Mesenteric fat pad (tissue), 1 donor: ENCODE results near the gene QKI. TPM values are rescaled to one million over a fixed set of nuclear protein-coding genes. Genes with fewer than 3 reads are reported as not detected.
"Not testable (repeated sequence)": the region's sequence is repeated elsewhere in the genome, so short reads cannot be mapped to it uniquely, and the experiment has no call there.

ENCODE experiments used
- DNase-seq: peaks from one replicate; pipeline ENCODE4 v3.0.0-alpha.2; 2020; ENCODE audit warnings: low spot score
- total RNA-seq: library from RNA; stranded (reverse); fragmentation: NEBNext Ultra II Directional; extraction: Animal tissue kit (Norgen Biotek cat#: 25700); gene quantifications from one replicate; pipeline ENCODE4 v1.2.1, GENCODE V29; 2021
- donor health status: DM: yes; HTN: yes; CAD: no.

QKI gene
- total RNA-seq, 1 donor from 2014 or later, result 267 TPM

DNA sequence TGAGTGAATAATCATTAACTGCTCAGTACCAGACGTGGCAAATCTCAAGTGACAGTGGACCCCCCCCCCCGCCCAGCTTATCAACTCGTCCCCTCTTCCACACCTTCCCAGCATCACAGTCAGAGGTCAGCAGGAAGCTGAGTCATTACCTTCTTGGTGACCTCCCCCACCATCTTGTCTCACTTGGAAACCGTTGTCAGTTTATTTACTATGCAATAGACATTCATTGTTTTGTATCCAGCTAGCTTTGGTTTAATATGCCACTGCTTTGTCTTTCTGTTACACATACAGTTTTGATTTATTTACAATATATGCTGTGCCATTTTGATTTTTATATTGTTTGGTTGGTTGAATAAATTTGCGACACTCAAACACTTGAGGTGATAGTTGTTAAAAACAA, 158.1 kb downstream of the QKI start:
- no peak for DNase-seq

DNA sequence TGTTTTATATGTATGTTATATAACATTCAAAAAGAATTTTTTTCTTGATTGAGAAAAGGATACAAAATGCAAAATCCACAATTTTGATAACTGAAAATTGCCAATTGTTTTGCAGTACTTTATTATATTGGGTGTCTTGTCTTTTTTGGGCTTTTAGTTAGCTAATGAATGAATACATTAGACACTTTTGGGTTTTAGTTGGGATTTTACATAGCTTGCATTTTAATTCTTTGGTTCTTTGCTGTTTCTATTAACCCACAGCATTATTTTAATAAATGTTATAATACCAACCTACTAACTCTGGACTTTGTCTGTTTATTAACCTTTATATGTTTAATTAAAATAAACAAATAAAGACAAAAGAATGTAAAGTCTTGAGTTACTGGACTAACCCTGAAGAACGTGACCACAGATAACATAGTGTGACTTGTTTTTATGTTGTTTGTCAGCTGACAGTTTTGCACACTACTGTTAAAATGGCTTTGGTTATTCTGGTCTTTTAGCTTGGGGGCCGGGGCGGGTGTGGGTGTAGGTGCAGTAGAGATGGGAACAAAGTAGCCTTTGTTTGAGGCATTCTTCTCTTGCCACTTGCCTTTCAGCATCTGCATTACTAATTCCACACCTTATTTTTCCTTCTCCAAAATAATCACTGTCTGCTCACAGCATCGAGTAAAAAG, 159.1 kb downstream of the QKI start:
- DNase-seq, result no peak

DNA sequence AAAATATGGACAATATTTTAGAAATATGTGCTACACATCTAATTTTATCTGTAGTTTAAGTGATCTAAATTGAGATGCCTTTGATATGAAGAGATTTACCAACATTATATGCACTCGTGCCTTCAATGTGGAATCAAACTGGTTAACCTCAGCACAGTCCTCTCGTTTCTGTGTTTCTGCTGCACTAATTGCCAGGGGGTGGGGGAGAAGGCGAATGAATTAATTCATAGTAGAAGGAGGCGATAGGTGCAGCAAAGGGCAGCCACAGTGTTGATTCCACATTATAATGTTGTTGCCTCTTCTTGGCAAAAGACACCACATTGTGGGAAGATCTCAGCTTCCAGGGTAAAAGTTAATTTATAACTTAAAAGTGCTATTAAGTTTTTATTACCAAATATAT, 161.6 kb downstream of the QKI start:
- DNase-seq, result no peak

DNA sequence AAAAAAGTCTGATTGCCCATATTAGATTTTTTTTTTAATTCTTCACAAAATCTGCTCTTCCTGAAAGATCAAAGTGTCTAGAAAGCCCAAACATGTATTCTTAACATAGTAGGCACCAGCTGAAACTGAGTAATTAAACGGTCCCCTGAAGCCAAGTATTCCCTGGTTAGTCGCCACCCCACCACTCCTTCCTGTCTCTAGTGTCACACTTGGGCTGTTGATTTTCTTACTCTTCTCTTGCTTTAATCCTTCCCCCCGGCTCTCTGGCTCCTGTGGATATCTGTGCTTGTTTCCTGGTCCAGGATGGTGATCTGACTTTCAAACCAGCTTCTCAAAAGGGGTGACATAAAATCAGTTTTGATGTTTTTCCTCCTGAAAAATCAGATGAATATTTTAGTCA, 162.9 kb downstream of the QKI start:
- DNase-seq, result no peak

DNA sequence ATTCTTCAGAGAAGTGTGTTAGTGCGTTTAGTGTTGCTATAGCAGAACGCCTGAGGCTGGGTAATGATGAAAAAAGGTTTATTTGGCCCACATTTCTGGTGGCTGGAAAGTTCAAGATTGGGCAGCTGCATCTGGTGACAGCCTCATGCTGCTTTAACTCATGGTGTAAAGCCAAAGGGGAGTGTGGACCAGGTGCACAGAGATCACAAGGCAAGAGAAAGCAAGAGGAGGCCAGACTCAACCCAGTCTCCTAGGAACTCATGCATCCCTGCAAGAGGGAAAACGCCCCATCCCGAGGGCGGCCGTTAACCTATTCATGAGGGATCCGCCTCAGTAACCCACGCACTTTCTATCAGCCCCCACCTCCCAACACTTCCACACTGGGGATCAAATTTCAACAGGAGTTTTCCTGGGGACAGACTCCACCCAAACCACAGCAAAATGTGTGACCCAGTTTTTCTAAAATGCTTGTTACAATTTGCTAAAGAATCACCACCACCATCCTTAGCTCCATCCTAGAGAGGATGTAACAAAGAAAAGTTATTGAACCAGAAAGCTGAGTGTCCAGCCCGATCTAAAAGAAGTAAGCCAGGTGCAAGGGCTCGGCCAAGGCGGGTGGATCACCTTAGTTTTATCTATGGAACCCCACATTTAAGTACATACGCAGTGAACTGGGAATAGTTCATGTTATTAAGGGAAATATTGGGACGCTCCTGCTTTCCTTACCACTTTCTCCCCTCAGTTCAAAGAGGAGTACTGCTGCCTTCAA, 164.8 kb downstream of the QKI start:
- DNase-seq, result no peak

DNA sequence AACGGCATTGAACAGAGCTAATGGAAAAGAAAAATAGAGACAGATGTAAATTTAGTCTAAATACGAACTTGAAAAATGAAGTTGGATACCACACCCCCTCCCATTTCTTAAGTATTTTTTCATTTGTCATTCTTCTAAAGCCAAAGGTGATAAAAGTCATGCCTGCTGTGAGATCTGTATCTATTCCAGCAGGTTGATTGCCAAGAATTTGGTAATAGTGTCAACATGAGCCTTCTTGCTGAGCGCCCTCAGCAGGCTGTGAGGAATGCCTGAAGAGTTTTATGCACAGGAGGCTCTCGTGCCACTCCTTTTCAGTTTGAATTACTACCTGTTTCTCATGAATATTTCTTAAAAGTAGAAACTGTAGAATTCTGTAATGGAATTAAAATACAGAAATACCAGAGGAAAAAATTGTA, 165.4 kb downstream of the QKI start:
- no peak for DNase-seq

DNA sequence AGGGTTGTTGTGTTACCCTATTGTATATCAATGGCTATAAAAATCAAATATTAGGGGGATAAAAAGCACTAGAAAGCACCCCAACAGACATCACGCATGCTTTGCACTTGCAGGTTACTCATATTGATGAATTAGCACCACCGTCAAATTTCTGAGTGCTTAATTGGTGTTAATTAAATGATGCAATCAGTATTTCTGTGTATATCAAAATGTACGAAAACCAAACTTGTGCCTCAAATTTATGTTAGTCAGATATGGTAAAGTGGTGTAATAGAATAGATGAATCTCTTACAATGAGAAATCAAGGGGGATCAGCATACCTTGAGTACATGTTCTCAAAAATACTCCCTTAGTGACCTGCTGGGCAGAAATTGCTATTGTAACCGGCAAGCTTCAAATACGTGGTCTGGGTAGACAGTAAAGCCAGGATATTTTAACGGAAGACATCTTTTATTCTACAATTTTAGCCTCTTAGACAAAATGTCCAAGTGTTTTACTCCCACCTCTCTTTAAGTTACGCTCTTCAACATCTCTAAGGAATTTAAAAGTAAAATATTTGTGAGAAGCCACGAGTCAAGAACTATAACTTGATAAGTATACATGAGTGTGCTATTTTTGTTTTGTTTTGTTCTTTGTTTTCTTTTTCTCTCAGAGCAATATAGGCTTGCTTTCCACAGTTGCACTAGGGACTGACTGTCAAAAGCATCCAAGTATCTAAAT, 166.0 kb downstream of the QKI start:
- no peak for DNase-seq

DNA sequence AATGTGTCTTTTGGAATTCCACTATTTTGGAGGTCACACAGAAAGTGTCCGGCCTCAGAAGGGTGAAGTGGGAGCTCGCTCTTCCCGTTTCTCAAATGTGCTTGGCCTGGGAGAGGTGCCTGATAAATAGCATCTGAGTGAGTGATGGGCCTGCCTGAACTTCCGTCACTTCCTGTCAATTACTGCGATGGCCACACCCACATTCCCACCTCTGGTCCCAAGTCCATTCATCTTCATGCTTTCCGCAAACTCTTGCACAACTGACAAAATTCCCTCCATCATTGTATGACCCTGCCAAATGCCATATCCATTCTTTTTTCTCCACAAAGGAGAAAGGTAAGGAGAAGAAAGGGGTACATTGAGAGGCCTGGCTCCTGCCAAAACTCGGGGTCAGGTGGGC, 169.0 kb downstream of the QKI start:
- no peak for DNase-seq

DNA sequence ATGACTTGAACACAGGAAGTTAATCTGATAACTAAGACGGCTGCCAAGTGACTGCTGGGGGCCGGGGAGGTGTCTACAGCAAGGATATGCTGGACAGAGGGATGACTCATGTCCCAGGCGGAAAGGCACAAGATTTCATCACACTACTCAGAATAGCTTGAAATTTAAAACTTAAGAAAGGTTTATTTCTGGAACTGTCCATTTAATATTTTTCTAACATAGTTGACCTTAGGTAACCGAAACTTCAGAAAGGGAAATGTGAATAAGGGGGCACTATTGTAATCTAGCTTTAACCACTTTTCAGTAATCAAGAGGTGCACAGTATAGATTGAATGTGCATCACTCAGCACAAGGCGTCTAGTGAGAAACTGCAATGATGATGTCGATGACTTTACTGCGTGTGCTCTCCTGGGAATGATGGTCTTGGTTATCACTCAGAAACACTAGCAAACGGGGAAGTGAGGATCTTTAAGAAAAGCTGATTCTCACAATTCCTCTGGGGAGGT, 171.5 kb downstream of the QKI start:
- no peak for DNase-seq

DNA sequence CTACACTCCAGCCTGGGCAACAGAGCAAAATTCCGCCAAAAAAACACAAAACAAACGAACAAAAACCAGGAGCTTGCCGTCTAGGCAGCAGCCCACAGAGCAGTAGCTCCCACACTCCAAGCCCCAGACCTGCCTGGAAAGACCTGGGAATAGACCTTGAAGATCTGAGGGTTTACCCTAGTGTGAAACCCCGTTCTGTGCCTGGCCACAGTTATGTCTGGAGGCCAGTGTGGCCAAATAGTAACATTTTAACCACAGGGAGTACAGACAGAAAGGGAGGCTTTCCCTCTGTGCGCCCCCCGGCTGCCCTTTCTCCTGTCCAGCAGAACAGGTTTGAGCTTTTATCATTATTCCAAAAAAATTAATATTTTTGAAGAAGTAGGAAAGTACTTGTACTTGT, 172.4 kb downstream of the QKI start:
- DNase-seq, result no peak

DNA sequence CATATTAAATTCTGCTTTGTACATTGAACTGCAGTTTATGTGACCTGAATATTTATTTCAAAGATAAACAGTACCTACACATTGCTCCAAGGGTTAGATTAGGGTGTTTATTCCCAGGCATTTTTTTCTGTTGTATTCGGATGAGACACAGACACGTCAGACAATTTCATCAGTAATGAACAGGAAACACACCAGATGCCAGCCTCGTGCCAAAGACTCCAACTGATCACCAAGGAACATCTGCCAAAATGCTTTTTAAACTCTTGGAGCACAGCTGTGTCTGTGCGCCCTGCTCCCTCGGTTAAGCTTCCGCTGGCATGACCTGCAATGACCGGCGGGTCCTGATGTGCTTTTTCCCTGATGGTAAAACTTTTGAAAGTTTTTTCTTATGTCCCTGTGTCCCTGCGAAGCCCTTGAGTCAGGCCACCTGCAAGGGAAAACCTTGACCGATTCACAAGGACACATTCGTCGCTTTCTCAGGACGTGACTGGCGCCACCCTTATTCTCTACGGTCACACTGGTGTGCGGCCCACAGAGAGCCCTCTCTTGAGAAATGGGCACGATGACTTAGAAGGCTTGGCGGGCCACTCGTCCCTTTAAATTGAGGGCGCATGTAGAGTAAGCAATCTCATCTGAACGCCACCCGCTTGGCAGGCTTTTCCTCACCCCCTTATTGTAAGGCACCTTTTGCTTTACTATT, 173.9 kb downstream of the QKI start:
- no peak for DNase-seq

DNA sequence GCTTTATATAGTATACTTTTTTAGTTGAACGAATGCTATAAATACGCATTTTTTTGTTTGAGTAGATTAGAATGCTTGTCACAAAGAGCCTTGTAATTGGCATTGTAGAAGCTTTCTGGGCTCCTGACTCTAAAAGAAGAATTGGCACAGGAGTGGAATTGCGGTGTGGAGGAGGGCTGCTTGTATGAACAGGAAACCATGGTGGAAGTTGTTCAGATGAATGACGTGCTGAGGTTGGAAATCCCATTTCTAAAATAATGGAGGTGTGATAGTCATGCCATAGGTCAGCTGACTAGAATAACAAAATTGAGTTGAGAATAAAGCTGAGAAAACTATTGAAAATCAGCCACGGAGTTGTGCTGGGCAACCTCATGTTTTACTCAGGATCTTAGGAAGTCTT, 174.9 kb downstream of the QKI start:
- DNase-seq, result no peak

DNA sequence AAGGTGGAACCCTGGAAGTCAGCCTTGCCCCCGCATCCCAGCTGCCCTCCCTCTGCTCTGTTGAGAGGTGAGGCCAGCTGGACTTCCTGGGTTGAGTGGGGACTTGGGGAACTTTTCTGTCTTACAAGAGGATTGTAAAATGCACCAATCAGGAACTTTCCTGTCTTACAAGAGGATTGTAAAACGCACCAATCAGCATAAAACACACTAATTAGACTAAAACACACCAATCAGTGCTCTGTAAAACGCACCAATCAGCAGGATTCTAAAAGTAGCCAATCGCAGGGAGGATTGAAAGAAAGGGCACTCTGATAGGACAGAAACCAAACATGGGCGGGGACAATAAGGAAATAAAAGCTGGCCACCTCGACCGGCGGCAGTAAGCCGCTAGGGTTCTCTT, 175.6 kb downstream of the QKI start:
- not testable (repeated sequence) for DNase-seq

DNA sequence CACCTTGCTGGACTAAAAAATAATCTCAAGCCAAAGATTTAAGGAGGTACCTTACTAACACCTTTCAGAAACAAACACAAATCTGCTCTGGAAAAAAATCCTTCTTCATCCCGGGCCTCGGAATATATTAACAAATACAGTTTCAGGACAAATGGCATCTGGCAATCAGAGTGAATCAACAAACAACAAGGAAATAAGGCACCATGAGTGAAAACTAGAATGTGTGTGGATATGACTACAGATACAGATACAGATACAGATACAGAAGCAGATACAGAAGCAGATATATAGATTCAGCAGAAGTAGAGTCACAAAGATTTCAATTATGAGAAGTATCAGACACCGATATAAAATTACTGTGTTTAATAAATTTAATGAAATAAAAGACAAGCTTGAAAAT, 178.4 kb downstream of the QKI start:
- no peak for DNase-seq

DNA sequence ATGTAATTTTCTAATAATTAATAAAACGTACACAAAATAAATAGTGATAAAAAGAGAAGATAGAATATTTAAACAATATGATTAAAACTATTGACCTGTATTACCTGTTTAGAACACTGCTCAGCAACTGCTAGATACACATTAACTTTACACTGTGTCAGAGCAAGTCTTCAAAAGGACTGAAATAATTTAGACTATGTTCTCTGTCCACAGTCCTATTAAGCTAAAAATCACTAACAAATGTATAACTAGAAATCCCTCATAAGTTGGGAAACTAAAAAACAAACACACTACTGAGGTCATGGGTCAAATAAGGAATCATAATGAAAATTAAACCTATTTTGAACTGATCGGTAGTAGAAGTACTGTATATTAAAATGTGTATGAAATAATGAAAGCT, 181.7 kb downstream of the QKI start:
- no peak for DNase-seq

DNA sequence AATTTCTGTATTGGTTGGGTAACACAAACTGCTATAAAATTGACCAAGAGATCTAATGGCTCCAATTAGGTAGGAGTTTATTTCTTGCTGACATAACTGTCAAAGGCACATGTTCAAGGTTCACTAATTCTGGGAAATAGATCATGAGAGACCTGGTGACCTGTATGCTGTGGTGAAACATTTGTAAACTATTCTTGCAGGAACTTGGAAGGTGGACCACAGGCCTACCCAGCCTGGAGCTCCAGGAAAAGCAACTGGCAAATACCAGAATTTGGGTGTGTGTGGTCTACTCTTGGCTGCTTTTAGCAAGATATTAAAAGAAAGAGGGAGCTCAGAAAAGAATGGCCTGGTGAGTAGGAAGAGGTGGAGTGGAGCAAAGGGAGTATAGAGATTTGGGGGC, 184.6 kb downstream of the QKI start:
- DNase-seq, result no peak

DNA sequence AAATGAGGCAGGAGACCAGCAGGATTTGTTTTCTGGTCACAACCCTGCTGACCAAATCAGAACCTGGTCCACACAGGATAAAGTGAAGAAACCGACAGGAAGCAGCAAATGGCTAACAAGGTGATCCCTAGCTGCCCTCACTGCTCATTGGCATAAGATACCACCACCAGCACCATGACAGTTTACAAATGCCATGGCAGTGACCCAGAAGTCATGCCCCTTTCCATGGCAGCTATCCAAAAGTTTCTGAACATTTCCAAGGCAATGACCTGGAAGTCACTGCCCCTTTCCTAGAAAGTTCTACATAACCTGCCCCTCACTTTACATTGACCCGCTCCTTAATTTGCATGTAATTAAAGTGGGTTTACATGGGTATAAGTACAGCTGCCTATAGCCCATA, 185.2 kb downstream of the QKI start:
- no peak for DNase-seq

DNA sequence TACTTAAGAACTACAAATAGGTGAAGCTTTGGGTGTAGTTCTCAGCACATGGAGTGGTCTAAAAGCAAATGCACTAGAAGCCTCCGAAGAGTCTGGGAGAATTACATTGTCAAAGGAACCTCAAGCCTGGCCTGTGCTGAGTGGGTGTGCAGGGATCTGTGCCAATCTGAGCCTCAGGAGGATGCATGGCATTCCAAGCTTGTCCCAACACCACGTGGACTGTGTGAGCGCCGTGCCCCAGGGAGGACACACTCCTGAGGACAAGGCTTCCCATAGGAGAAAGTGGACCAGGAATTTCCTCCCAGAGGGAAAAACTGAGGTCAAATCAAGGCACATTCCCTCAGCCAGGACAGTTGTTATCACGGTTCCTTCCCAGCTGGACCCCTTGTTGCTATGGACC, 185.8 kb downstream of the QKI start:
- no peak for DNase-seq

DNA sequence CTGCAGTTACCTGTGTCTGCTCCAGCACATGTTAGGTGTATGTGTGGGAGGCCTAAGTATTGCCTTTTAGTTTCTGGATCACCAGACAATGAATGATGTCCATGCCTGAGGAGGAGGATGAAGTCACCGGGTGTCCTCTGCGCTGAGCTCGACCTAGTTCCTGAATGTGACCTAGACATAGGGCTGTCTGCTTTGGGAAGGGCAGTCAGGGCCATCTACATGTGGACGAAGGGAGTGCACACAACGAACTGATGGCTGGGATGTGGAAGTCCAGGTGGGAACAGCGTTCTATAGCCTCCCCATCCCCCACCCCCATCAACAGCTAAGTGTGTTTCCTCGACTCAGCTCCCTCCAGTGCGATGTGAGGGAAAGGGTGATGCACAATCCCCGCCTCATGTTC, 186.3 kb downstream of the QKI start:
- DNase-seq, result no peak

DNA sequence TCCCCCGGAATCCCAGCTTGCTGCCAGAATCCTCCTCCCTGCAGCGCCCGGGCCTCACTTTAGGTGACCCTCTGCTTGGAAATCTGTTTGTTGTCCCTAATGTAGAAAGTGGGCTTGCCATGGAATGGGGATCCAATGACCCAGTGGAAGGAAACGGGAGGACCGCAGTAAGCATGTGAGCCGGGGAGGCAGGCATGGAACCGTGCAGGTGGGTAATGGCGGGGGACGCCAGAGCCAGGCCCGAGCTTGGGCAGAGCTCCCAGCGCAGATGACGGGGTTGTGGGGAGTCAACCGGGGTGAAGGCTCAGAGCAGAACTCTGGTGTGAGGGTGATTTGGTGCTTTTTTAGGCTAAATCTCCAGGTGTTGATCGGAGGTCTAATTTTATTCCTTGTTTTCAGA, 188.3 kb downstream of the QKI start:
- no peak for DNase-seq

DNA sequence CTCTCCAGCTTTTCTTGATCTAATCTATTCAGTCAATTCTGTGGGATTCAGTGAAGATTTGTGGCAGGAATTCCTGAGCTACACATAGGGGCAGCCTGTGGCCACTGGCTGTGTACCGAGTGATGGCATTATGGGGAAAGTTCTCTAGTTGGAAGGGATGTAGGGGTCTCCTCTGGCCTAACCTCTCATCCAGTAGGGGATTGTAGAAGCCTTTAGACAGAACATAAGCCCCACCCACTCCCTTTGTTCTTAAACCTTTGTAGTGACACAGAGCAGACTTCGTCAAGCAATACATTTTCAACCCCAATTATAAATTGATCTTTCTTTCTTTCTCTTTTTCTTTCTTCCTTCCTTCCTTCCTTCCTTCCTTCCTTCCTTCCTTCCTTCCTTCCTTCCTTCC, 188.9 kb downstream of the QKI start:
- no peak for DNase-seq
